Measurements from ENCODE around the gene ARHGAP27.

The ARHGAP27 gene

GRCh38 chr17:45405250-45406086 is 27.2 kb downstream of the ARHGAP27 start:
- no peak for DNase-seq

DNA sequence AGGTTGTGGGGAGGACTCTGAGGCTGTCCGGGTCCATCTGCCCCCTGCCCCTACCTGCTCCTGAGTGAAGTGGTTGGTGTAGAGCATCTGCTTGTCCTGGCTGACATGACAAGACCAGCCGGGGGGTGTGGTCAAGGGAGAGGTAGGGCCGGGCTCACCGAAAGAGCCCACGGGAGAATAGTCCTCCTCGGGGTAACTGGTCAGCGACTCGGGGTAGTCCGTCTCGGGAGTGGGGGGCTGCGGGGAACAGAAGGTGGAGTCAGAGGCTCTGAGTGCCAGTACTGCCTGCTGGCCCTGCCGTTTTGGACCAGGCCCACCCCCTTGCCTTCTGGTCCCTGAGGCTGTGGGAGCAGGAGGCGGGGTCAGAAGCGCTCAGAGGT is 27.8 kb downstream of the ARHGAP27 start:
- DNase-seq = no peak

GRCh38 chr17:45403906-45404490 is 28.7 kb downstream of the ARHGAP27 start:
- no peak for DNase-seq

DNA sequence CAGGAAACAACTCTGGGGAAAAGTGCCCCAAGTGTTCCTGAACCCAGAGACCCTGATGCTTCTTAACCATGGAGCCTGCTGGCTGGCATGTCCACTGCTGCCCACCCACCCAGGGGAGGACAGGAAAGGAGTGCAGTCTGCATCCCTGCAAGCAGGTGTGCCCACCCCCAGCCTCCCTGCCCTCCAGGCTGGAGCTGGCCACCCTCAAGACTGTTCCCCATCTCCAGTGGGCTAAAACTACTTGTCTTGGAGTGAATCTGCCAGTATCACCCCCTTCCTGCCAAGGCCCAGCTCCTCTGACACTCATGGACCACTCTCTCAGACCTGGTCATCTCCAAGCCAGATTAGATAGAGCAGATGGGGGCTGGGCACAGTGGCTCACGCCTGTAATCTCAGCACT is 29.8 kb downstream of the ARHGAP27 start:
- DNase-seq = no peak

DNA sequence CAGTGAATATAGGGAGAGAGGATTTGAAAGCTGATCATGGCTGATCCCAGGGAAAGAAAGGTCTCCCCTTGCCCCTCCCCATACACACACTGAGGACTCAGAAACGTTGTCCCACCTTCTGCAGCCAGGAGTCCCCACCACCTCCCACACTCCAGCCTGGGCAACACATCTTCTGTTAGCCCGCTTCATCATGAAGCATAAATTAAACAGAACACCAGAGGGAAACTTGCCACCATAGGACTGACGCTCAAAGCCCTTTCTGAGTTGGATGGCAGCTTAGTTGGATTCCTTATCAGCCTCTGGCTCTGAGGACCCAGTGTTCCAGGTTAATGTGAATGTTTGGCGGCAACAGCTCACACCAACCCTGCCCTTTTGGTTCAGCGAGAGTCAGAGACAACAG is 33.9 kb downstream of the ARHGAP27 start:
- DNase-seq = no peak

- no peak for DNase-seq
Measured at GRCh38 chr17:45397796-45398195, 34.9 kb downstream of the ARHGAP27 start.

GRCh38 chr17:45396496-45397205 is 36.0 kb downstream of the ARHGAP27 start:
- DNase-seq = no peak

- no peak for DNase-seq
Measured at GRCh38 chr17:45395569-45396415, 36.9 kb downstream of the ARHGAP27 start.

GRCh38 chr17:45394913-45395568 is 37.6 kb downstream of the ARHGAP27 start:
- DNase-seq = peak; percentile 83

DNA sequence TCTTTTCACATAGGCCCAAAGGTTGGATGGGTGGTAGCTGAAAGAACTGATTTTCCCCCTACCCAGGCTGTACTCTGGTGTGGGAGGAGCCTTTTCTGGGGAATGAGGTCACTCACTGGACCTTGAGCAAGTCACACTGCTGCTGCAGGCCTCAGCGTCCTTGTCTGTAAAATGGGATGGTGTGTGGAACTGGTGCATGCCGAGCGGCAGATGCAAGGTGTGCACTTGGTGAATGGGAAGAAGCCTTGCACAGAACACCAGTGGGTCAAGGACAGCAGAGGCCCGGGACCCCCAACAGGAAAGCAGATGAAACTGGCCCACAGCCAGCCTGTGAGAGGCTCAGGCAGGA is 38.1 kb downstream of the ARHGAP27 start:
- no peak for DNase-seq

DNA sequence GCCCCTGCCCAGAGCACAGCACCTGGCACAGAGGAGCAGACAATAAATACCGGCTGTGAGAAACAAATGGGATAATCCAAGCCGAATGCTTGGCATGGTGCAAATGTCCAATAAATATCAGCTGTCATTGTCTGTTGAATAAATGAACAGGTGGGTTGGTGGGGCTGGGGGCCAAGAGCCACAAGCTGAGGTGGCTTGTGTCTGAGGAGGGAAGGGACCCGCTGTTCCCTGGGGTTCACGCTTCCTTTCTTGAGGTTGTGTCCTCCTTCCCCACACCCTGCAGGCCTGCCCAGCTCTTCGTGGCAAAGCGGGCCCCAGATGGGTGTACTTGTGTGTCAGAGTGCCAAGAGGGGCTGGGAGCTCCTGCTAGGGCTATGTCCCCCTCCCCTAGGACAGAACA is 38.6 kb downstream of the ARHGAP27 start:
- no peak for DNase-seq

- no peak for DNase-seq
Measured at GRCh38 chr17:45393411-45393810, 39.3 kb downstream of the ARHGAP27 start.

DNA sequence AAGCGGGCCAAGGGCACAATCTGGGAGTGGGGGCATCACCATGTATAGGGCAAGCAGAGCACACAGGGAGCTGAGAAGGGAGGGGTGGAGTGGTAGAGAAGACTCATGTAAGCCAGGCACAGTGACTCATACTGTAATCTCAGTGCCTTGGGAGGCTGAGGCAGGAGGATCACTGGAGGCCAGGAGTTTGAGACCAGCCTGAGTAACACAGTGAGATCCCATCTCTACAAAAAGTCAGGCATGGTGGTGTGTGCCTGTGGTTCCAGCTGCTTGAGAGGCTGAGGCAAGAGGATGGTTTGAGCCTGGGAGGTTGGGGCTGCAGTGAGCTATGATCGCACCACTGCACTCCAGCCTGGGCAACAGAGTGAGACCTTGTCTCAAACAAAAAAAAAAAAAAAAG is 40.8 kb downstream of the ARHGAP27 start:
- no peak for DNase-seq

GRCh38 chr17:45391291-45391690 is 41.4 kb downstream of the ARHGAP27 start:
- no peak for DNase-seq

- DNase-seq = no peak
Measured at GRCh38 chr17:45389354-45389753, 43.3 kb downstream of the ARHGAP27 start.

GRCh38 chr17:45388604-45389325 is 43.9 kb downstream of the ARHGAP27 start:
- DNase-seq = peak; percentile 53

- no peak for DNase-seq
Measured at GRCh38 chr17:45387739-45388138, 44.9 kb downstream of the ARHGAP27 start.

GRCh38 chr17:45386178-45386577 is 46.5 kb downstream of the ARHGAP27 start:
- no peak for DNase-seq

DNA sequence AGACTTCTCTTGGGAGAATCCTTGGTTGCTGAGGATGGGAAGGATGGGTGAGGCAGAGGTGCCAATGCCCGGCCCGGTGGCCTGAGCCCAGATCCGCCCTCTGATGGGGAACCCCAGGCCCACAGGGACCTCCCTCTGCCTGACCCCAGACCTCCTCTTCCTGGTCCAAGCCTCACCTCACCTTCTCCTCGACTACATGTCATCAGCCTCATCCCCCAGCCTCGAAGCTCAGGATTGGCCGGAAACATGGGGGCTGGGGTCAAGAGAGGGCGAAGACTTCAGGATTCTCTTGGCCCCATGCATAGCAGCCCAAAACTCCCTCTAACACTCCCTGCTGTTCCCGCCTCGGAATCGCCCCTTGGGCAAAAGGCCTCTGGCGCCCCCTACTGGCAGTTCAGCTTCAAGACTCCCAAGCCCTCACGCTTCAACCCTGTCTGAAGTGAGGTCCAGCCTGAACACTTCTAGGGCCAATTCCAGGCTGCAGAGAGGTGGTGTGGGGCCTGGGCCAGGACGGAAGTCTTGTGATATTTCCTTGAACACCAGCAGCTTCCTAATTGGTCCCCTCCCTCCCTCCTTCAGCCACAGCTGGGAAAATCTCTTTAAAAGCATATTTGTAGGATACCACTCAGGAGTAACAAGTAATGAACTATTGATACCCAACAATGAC is 47.2 kb downstream of the ARHGAP27 start:
- DNase-seq = peak; percentile 73

DNA sequence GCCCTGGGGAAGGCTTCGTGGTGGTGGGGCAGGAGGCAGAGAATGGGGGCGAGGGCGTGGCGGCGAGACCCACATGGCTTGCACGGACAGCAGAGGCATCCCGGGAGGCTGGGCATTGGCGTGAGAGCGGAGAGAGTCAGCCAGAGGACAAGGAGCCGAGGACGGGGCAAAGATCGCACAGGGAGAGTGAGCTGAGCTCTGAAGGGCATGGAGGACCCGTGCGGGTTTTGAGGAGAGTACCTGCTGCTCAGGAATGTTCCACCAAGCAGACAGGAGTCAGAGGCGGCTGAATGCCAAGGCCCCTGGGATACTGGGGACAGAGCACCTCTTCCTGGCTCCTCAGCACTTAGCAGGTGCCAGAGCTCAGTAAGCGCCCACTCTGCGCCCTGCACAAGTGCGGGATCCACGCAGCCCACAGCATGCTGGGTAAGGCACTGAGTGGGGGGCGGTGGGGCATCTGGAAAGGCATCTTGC is 47.8 kb downstream of the ARHGAP27 start:
- no peak for DNase-seq

Data from fibroblast of skin of back (primary cell).